HCT116 (cell line): Measurements from ENCODE around the gene MYLK4. TPM values are rescaled to one million over a fixed set of nuclear protein-coding genes. Genes with fewer than 3 reads are reported as not detected.

ENCODE experiments used
- ATAC-seq: fragments of 200-7000 bp; cut with Tn5 transposase; 2 replicates; pipeline ENCODE4 v1.9.1; 2020; ENCODE audit warnings: mild to moderate bottlenecking, moderate library complexity
- BruUV-seq: library from RNA; stranded (reverse); fragments of 400-500 nt; replicated peaks from 2 replicates; lab custom pipeline; 2021; lab: Mats Ljungman, UMichigan
- CTCF ChIA-PET: fragments of 300-600 bp; sonication (Branson Sonifier 250); formaldehyde crosslinking; loops from one replicate; lab custom pipeline; 2021; ENCODE audit warnings: antibody characterized with exemption; lab: Charles Lee
- POLR2A ChIA-PET: fragments of 300-600, 350-600 bp; sonication (Branson Sonifier 250); formaldehyde crosslinking; loops from one replicate; lab custom pipeline; 2021; ENCODE audit warnings: antibody characterized with exemption; lab: Charles Lee
- RAD21 ChIA-PET, 2 experiments: fragments of 300-600 bp; sonication (Branson Sonifier 250); formaldehyde crosslinking; loops; one replicate each; lab custom pipeline; 2023; ENCODE audit warnings: low total read pairs in 2 of 2; ENCODE audit not compliant: uncharacterized antibody in 2 of 2, unreplicated experiment in 2 of 2, low non-redundant PET in 1 of 2; lab: Charles Lee
- DNase-seq: peaks from one replicate; pipeline ENCODE4 v3.0.0-alpha.2; 2010; ENCODE audit warnings: low read depth, low spot score
- H2AFZ ChIP-seq: fragments of 200-600 bp; shearing (Covaris generic), sonication (generic); 2 replicates; pipeline ENCODE4 v1.6.1; 2017; ENCODE audit warnings: low read depth, mixed run types, mixed read lengths, antibody characterized with exemption, low read length; ENCODE audit not compliant: poor library complexity, severe bottlenecking
- H3K27ac ChIP-seq: 2 replicates; pipeline ENCODE4 v1.5.1; 2012; ENCODE audit warnings: low read depth, low read length
- H3K27me3 ChIP-seq: fragments of 200-600 bp; sonication (generic); 2 replicates; pipeline ENCODE4 v1.6.1; 2016; ENCODE audit warnings: mixed run types, low read length, mixed read lengths; ENCODE audit not compliant: insufficient read depth
- H3K36me3 ChIP-seq, 2 experiments: fragments of 200-500 bp in 1 of 2; fragments of 200-600 bp in 1 of 2; sonication (Bioruptor generic) in 1 of 2; sonication (generic) in 1 of 2; 2 replicates each; pipeline versions ENCODE4 v1.5.1 to v1.6.1; 2014 to 2016; ENCODE audit warnings: low read length in 2 of 2, inconsistent platforms in 1 of 2, mixed read lengths in 1 of 2, mixed run types in 1 of 2; ENCODE audit not compliant: insufficient read depth in 2 of 2, control insufficient read depth in 1 of 2
- H3K4me1 ChIP-seq, 2 experiments: fragments of 200-600 bp in 1 of 2; sonication (generic) in 1 of 2; 2 replicates each; pipeline versions ENCODE4 v1.5.1 to v1.6.1; 2012 to 2017; ENCODE audit warnings: low read length in 2 of 2, inconsistent platforms in 1 of 2, mild to moderate bottlenecking in 1 of 2, mixed read lengths in 1 of 2, mixed run types in 1 of 2, moderate library complexity in 1 of 2; ENCODE audit not compliant: insufficient read depth in 2 of 2, control insufficient read depth in 1 of 2
- H3K4me2 ChIP-seq: fragments of 200-600 bp; sonication (generic); 2 replicates; pipeline ENCODE4 v1.6.1; 2017; ENCODE audit warnings: mixed run types, low read length, mixed read lengths
- H3K4me3 ChIP-seq, 2 experiments: fragments of 200-600 bp in 1 of 2; sonication (generic) in 1 of 2; replicated peaks in 1 of 2; 2 replicates each; pipeline ENCODE4 v1.5.1; 2011 to 2016; ENCODE audit warnings: low read length in 2 of 2, control low read depth in 1 of 2, low read depth in 1 of 2, mild to moderate bottlenecking in 1 of 2, mixed read lengths in 1 of 2, mixed run types in 1 of 2
- H3K79me2 ChIP-seq: fragments of 200-600 bp; sonication (generic); 2 replicates; pipeline ENCODE4 v1.6.1; 2017; ENCODE audit warnings: mild to moderate bottlenecking, mixed run types, low read length, moderate library complexity, mixed read lengths; ENCODE audit not compliant: insufficient read depth
- H3K9ac ChIP-seq: fragments of 200-600 bp; sonication (generic); 2 replicates; pipeline ENCODE4 v1.6.1; 2016; ENCODE audit warnings: low read length, mixed read lengths
- H3K9me2 ChIP-seq: fragments of 200-600 bp; sonication (generic), shearing (Covaris generic); 2 replicates; pipeline ENCODE4 v1.6.1; 2017; ENCODE audit warnings: mixed run types, mild to moderate bottlenecking, moderate library complexity; ENCODE audit not compliant: insufficient read depth
- H3K9me3 ChIP-seq, 2 experiments: fragments of 200-500 bp in 1 of 2; fragments of 200-600 bp in 1 of 2; sonication (Bioruptor generic) in 1 of 2; sonication (generic) in 1 of 2; 2 replicates each; pipeline ENCODE4 v1.6.1; 2014 to 2017; ENCODE audit warnings: low read length in 2 of 2, mixed read lengths in 2 of 2, inconsistent platforms in 1 of 2, low read depth in 1 of 2, mild to moderate bottlenecking in 1 of 2, mixed run types in 1 of 2, moderate library complexity in 1 of 2; ENCODE audit not compliant: control insufficient read depth in 1 of 2, insufficient read depth in 1 of 2
- H4K20me1 ChIP-seq: fragments of 200-600 bp; sonication (generic), shearing (Covaris generic); 2 replicates; pipeline ENCODE4 v1.6.1; 2017; ENCODE audit warnings: mixed run types, mild to moderate bottlenecking, moderate library complexity; ENCODE audit not compliant: insufficient read depth
- CBX3 ChIP-seq: IDR thresholded peaks from 2 replicates; pipeline ENCODE4 v1.6.1; 2012; ENCODE audit warnings: low read depth
- CEBPB ChIP-seq: IDR thresholded peaks from 2 replicates; pipeline ENCODE4 v1.6.1; 2012; ENCODE audit warnings: low read depth
- EGR1 ChIP-seq: IDR thresholded peaks from 2 replicates; pipeline ENCODE4 v1.6.1; 2012; ENCODE audit warnings: low read depth
- ELF1 ChIP-seq: IDR thresholded peaks from 2 replicates; pipeline ENCODE4 v1.6.1; 2012; ENCODE audit warnings: low read depth, borderline replicate concordance
- EZH2 ChIP-seq: fragments of 200-600 bp; sonication (generic); IDR thresholded peaks from 2 replicates; pipeline ENCODE4 v1.6.1; 2017; ENCODE audit warnings: antibody characterized with exemption, mixed run types
- EZH2phosphoT487 ChIP-seq: fragments of 200-600 bp; IDR thresholded peaks from 2 replicates; pipeline ENCODE4 v1.6.1; 2018; ENCODE audit warnings: antibody characterized with exemption, borderline replicate concordance
- FOSL1 ChIP-seq: IDR thresholded peaks from 2 replicates; pipeline ENCODE4 v1.6.1; 2012; ENCODE audit warnings: low read depth
- JUND ChIP-seq: IDR thresholded peaks from 2 replicates; pipeline ENCODE4 v1.6.1; 2012
- POLR2A ChIP-seq: IDR thresholded peaks from 2 replicates; pipeline ENCODE4 v1.7.0; 2011; ENCODE audit warnings: borderline replicate concordance; ENCODE audit not compliant: insufficient read depth, insufficient read length; ENCODE audit errors: extremely low read depth
- POLR2AphosphoS5 ChIP-seq: IDR thresholded peaks from 2 replicates; pipeline ENCODE4 v1.6.1; 2011; ENCODE audit warnings: mild to moderate bottlenecking, low read depth, low read length, moderate library complexity
- RAD21 ChIP-seq: IDR thresholded peaks from 2 replicates; pipeline ENCODE4 v1.6.1; 2012; ENCODE audit warnings: low read depth, mild to moderate bottlenecking
- SIN3A ChIP-seq: IDR thresholded peaks from 2 replicates; pipeline ENCODE4 v1.6.1; 2012; ENCODE audit warnings: low read depth
- SP1 ChIP-seq: IDR thresholded peaks from 2 replicates; pipeline ENCODE4 v1.6.1; 2012; ENCODE audit warnings: low read depth
- SRF ChIP-seq: IDR thresholded peaks from 2 replicates; pipeline ENCODE4 v1.6.1; 2012; ENCODE audit warnings: low read depth
- TCF7L2 ChIP-seq: IDR thresholded peaks from 2 replicates; pipeline ENCODE4 v1.7.0; 2011; ENCODE audit warnings: borderline replicate concordance, inconsistent platforms; ENCODE audit not compliant: insufficient read depth, insufficient read length; ENCODE audit errors: extremely low read depth
- YY1 ChIP-seq: IDR thresholded peaks from 2 replicates; pipeline ENCODE4 v1.6.1; 2011; ENCODE audit warnings: low read length, low read depth, moderate library complexity, mild to moderate bottlenecking; ENCODE audit not compliant: insufficient replicate concordance; ENCODE audit errors: extremely low read depth
- ZFX ChIP-seq: fragments of 450-650 bp; IDR thresholded peaks from 2 replicates; pipeline ENCODE4 v1.6.1; 2017
- ZNF274 ChIP-seq: fragments of 200-500 bp; sonication (Bioruptor generic); IDR thresholded peaks from 2 replicates; pipeline ENCODE4 v1.6.1; 2014; ENCODE audit warnings: mild to moderate bottlenecking, low read depth, low read length, inconsistent platforms
- intact Hi-C: fragments of 100-400 bp; cut with micrococcal nuclease; formaldehyde crosslinking; loops from 2 replicates; pipeline ENCODE4 v1.10.0; 2022
- total RNA-seq: library from RNA; stranded (reverse); gene quantifications from one replicate; pipeline ENCODE4 v1.2.1, GENCODE V29; 2021; ENCODE audit not compliant: unreplicated experiment
- TF ChIP-seq, protein P1 (sequence below): IDR thresholded peaks from 2 replicates; pipeline ENCODE4 v1.6.1; 2012
- TF ChIP-seq, protein P2 (sequence below): IDR thresholded peaks from 2 replicates; pipeline ENCODE4 v1.6.1; 2012
- TF ChIP-seq, protein P3 (sequence below): IDR thresholded peaks from 2 replicates; pipeline ENCODE4 v1.6.1; 2012; ENCODE audit warnings: low read depth
- TF ChIP-seq, protein P4 (sequence below): IDR thresholded peaks from 2 replicates; pipeline ENCODE4 v1.6.1; 2011; ENCODE audit warnings: mild to moderate bottlenecking, low read length, moderate library complexity; ENCODE audit not compliant: insufficient replicate concordance; ENCODE audit errors: extremely low read depth

MYLK4 gene
- total RNA-seq, 1 experiment from 2014 or later: 0.27 TPM

DNA sequence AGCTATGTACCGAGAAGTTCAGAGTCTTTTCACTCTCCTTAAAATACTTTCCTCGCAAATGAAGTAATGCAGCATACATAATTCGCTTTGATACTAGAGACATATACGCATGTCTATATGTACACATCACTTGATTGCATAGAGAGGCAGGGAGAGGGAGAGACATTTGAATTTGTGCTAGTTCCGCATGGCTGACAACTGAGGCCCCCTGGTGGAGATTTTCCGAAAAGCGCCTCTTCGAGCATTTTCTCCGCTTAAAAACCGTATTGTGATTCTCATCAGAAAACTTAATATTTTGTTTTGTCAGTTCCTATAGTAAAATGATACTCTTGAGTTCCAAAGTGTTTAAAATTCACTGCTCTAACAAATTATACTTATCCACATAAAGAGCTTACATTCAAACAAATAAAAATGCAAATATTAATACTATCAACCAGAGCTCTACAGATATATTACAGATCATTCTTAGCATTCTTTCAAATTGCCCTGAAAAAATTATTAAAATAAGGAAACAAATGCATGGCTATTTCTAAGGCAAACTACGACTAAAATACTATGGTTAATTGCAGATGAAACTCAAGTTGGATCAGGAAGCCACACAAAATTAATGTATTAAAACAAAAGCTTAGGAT lies 637 bp downstream of the MYLK4 start:
- H3K27me3 ChIP-seq: no peaks in the 10 kb centered on the region
- no peak overlapping the region for H3K27ac ChIP-seq
- no peak overlapping the region for H3K9ac ChIP-seq
- DNase-seq (peak; percentile 43), ATAC-seq (peak; percentile 84)
- ChIA-PET POLR2A (no interaction called here), CTCF (interaction anchor here (0.8 to 2.5 kb wide), 13 partner anchors 8 to 1198 kb away, joined by 3 to 21 read pairs (median 4); partner anchors contain the start of genes SERPINB6 and WRNIP1), RAD21 (interaction anchor here in 1 of 2 experiments (0.5 to 1.1 kb wide), 2 partner anchors 12 to 1241 kb away, joined by 3 read pairs; no protein-coding TSS in a partner anchor)
- H3K36me3 ChIP-seq: no peaks in the 10 kb centered on the region
- H3K79me2 ChIP-seq: no peaks in the 10 kb centered on the region
- H2AFZ ChIP-seq: peak overlapping the region; percentile 100
- peak overlapping the region; percentile 56 for H3K4me2 ChIP-seq
- H3K9me3 ChIP-seq: no peaks in the 10 kb centered on the region
- no TSS peak for BruUV-seq
- no peaks in the 10 kb centered on the region for H4K20me1 ChIP-seq
- intact Hi-C loops: no loop called here
- H3K4me3 ChIP-seq: 0 out of 4 replicates have a peak overlapping the region, but pooled peaks of 1 of the 2 experiments have one; percentile 15
- H3K9me2 ChIP-seq: no peaks in the 10 kb centered on the region
- peaks cover 0 to 9% of the 10 kb centered on the region in 2 experiments; a peak in 2 of 4 replicates for H3K4me1 ChIP-seq
- TF ChIP-seq CBX3 (no peak), SIN3A (no peak), FOSL1 (peak; percentile 9; the same call in 1 of the 2 replicates), EZH2phosphoT487 (no peak), EZH2 (no peak), YY1 (no peak), ZNF274 (no peak), POLR2A (no peak), EGR1 (no peak), SRF (no peak), CEBPB (no peak), POLR2AphosphoS5 (no peak), TCF7L2 (no peak), JUND (no peak), ZFX (no peak), SP1 (no peak), RAD21 (peak; percentile 61), ELF1 (peak; percentile 48; the same call in 1 of the 2 replicates)
- TF ChIP-seq, protein P1, sequence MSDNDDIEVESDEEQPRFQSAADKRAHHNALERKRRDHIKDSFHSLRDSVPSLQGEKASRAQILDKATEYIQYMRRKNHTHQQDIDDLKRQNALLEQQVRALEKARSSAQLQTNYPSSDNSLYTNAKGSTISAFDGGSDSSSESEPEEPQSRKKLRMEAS: 0 out of 2 replicates have a peak, but pooled peaks have one; percentile 34
- TF ChIP-seq, protein P2, sequence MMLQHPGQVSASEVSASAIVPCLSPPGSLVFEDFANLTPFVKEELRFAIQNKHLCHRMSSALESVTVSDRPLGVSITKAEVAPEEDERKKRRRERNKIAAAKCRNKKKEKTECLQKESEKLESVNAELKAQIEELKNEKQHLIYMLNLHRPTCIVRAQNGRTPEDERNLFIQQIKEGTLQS: no peak
- TF ChIP-seq, protein P3, sequence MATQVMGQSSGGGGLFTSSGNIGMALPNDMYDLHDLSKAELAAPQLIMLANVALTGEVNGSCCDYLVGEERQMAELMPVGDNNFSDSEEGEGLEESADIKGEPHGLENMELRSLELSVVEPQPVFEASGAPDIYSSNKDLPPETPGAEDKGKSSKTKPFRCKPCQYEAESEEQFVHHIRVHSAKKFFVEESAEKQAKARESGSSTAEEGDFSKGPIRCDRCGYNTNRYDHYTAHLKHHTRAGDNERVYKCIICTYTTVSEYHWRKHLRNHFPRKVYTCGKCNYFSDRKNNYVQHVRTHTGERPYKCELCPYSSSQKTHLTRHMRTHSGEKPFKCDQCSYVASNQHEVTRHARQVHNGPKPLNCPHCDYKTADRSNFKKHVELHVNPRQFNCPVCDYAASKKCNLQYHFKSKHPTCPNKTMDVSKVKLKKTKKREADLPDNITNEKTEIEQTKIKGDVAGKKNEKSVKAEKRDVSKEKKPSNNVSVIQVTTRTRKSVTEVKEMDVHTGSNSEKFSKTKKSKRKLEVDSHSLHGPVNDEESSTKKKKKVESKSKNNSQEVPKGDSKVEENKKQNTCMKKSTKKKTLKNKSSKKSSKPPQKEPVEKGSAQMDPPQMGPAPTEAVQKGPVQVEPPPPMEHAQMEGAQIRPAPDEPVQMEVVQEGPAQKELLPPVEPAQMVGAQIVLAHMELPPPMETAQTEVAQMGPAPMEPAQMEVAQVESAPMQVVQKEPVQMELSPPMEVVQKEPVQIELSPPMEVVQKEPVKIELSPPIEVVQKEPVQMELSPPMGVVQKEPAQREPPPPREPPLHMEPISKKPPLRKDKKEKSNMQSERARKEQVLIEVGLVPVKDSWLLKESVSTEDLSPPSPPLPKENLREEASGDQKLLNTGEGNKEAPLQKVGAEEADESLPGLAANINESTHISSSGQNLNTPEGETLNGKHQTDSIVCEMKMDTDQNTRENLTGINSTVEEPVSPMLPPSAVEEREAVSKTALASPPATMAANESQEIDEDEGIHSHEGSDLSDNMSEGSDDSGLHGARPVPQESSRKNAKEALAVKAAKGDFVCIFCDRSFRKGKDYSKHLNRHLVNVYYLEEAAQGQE: no peak
- TF ChIP-seq, protein P4, sequence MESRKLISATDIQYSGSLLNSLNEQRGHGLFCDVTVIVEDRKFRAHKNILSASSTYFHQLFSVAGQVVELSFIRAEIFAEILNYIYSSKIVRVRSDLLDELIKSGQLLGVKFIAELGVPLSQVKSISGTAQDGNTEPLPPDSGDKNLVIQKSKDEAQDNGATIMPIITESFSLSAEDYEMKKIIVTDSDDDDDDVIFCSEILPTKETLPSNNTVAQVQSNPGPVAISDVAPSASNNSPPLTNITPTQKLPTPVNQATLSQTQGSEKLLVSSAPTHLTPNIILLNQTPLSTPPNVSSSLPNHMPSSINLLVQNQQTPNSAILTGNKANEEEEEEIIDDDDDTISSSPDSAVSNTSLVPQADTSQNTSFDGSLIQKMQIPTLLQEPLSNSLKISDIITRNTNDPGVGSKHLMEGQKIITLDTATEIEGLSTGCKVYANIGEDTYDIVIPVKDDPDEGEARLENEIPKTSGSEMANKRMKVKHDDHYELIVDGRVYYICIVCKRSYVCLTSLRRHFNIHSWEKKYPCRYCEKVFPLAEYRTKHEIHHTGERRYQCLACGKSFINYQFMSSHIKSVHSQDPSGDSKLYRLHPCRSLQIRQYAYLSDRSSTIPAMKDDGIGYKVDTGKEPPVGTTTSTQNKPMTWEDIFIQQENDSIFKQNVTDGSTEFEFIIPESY: no peak
